ENCODE data around the gene ZFYVE21.
"Not testable (repeated sequence)": the region's sequence is repeated elsewhere in the genome, so short reads cannot be mapped to it uniquely, and the experiment has no call there.

Gene ZFYVE21

DNA sequence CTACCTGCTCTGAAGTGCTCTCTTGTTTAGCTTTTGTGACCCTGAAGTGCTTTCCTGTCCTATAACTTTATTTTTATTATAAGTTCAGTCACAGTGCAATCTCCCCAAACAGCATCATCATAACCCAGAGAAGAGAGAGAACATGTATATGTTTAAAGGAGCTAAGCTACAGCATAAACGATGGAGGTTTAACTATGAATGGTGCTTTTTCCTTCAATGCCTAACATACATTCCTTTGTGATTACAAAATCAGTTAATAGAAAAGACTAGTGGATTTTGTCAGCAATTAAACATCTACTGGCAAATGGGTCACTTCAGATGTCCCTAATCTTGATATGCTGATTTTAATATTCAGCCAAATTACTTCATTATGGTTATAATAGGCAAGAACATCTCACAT lies 46.4 kb downstream of the ZFYVE21 start:
- FAIRE-seq (no peak), DNase-seq (ENCODE audit: low spot score) (no peak)

DNA sequence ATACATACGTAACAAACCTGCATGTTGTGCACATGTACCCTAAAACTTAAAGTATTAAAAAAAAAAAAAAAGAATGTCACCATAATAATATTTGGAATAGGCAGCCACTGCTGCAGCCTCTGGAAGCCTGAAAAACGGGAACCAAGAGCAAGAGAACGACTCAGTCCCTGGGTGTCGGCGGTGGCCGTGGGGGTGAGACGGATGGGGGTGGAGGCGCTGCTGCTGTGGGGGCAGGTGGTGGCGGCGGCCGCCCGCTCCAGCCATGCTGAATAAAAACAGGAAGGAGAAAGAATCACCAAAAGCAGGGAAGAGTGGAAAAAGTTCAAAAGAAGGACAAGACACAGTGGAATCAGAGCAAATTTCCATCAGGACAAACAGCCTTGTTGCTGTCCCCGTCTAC lies 46.9 kb downstream of the ZFYVE21 start:
- FAIRE-seq, result no peak

DNA sequence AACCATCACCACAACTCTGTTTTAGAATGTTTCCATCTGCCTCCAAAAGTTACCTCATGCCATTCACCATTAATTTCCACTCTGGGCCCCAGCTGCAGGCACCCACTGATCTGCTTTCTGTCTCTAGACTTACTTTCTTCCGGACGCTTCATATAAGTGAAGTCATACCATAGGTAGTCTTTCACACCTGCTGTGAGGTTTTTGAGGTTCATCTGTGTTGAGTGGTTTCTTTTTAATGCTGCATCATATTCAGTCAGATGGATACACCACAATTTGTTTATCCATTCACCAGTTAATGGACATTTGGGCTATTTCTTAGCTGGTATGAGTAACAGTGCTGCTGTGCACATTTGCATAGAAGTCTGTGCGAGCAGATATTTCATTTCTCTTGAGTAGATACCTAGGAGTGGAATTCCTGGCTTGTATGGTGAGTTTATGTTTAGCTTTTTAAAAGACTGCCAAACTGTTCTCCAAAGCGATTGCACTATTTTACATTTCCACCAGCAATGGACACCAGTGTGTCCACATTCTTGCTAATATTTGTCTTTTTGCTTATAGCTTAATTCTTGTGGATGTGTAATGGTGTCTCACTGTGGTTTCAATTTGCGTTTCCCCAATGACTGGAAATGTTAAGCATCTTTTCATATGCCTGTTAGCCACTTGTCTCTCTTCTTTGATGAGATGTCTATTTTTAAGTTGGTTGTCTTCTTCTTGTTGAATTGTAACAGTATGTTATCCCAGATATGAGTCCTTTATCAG lies 48.3 kb downstream of the ZFYVE21 start:
- DNase-seq (ENCODE audit: low spot score) (no peak), FAIRE-seq (no peak)

More for the DNA sequence above, 46.9 kb downstream of the ZFYVE21 start:
- DNase-seq (ENCODE audit: low spot score), result no peak

DNA sequence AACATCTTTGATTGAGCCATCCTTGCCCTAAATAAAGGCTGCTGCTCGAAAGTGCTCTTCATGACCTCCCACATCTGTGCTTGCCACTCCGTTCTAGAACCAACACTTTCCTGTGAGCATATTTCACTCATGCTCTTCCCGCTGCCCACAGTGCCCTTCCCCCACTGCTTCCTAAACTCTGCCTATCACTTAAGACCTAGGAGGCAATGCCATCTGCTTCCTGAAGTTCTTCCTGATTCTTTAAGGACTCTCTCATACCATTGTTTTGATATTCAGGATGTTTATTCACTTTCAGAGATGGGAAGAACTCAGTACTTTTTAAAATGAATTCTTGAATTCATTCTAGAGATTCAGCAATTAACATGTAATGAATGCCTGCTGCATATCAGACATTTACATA lies 49.9 kb downstream of the ZFYVE21 start:
- DNase-seq (ENCODE audit: low spot score) (no peak), FAIRE-seq (no peak)

DNA sequence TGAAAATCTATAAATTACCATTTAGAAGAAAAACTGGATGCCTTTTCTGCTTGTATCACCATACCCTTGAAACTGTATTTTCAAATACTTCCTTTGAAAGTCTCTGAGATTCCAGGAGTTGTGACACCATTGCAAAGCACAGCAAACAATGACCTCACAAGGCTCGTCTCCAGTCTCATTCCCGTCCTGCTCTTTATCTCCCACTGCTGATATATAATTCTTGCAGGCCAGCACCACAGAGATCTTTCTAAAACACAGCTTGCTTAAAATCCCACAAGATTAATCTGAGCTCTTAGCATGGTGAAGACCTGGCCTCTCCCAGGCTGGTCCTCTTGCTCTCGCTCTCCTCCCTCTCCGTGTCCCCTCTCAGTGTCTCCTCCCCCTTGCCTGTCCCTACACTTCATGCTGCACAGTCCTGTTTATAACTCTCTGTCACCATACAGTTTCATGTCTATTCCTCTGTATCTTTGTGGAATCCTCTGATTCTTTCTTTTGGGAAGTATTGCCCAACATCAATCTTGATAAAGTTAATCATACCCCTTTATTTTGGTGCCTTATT lies 51.8 kb downstream of the ZFYVE21 start:
- DNase-seq (ENCODE audit: low spot score) (no peak), FAIRE-seq (no peak)

DNA sequence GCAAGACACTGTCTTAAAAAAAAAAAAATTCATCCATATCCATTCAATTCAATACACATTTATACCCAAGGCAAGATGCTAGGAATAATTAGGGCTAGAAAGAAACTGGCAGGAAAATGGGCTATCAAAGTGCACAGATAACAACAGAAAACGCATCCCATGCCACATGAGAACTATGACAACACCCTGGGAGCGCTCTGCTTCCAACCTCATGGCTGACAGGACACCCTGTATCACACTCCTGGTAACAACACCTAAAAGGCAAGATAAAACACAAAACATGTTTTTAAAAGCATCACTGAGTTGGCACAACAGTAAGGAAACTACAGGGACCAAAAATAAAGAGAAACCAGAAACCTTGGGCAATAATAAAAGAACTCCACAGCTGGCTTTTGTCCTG lies 54.9 kb downstream of the ZFYVE21 start:
- FAIRE-seq, result no peak
- no peak for DNase-seq (ENCODE audit: low spot score)

DNA sequence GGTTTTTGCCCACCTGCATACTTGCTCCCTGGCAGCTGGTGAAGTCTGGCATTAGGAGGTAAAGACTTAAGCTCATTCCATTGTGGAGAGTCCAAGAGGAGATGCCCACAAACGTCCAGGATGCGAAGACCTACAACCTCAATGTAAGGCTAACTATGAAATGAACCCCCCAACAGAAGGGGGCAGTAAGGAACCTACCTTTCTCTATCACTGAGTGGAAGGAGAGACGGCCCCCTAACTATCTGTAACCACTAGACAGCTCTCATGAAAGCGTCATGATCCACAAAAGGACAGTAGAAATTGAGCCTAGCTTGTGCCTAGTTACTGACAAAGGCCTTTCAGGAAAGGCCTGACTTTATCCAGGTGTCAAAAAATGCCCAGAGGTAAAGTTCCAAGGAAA lies 55.3 kb downstream of the ZFYVE21 start:
- no peak for DNase-seq (ENCODE audit: low spot score)
- FAIRE-seq, result no peak

DNA sequence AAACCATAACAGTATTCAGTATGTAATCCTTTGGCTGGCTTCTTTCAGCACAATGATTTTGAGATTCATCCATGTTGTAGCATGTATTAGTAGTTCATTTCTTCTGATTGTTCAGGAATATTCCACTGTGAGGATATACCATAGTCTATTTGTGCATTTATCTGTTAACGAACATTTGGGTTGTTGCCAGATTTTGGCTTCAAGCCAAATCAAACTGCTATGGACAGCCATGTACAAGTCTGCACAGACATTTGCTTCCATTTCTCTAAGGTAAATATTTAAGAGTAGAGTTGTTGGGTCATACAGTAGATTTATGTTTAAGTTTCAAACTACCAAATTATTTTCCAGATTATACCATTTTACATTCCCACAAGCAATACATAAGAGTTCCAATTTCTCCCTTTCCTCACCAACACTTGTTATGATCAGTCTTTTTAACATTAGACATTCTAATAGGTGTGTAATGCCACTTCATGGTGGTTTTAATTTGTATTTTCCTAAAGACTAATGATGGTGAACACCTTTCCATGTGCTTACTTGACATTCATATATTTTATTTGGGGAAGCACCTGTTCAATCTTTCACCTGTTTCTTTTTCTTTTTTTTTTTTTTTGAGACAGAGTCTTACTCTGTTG lies 56.6 kb downstream of the ZFYVE21 start:
- DNase-seq (ENCODE audit: low spot score) (no peak), FAIRE-seq (no peak)

DNA sequence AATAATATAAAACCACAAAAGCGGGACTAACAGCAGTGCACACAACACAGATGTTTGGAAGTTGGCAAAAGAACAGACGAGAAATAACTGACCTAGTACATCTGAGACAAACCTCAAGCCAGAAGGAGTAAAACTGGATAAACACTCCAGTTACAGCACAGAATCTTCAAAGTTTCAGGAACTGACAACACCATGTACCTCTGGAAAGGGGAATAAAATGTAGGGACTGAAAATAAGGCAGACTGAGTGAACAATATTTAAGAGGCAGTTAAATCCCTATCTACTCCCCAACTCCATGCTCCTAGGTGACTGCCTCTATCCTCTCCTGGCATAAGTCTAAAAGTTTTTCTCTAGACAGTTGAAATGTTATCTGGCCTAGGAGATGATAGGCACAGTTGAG lies 57.9 kb downstream of the ZFYVE21 start:
- FAIRE-seq, result no peak
- no peak for DNase-seq (ENCODE audit: low spot score)

DNA sequence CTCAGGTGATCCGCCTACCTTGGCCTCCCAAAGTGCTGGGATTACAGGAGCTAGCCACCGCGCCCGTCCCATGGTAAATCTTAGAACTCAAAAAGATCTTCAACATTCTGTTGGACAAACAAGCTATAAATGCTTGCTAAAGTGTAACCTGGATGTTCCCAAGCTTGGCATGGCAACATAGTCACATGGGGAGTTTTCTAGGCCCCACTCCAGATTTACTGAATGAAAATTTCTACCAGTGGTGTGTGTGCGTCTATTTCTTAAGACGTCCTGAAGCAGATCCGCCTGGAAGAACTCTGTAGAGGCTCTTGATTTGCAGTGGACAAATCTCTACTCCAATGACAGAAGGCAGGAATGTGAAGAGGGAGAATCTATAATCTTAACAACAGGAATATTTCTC lies 59.9 kb downstream of the ZFYVE21 start:
- DNase-seq (ENCODE audit: low spot score) (no peak), FAIRE-seq (no peak)

DNA sequence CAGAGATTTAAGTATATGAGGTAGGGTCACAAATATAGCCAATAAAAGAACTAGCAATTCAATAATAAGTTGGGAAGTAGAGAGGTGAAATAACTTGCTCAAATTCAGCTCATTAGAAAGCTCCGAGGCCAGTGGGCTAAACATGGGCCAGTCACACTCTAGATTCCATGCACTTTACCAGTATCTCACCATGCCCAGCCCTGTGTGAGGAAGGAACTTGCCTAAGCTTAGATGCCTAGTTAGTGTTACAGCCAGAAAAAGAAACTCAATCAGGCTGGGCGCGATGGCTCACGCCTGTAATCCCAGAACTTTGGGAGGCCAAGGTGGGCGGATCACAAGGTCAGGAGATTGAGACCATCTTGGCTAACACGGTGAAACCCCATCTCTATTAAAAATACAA lies 60.7 kb downstream of the ZFYVE21 start:
- not testable (repeated sequence) for FAIRE-seq; DNase-seq (ENCODE audit: low spot score)

DNA sequence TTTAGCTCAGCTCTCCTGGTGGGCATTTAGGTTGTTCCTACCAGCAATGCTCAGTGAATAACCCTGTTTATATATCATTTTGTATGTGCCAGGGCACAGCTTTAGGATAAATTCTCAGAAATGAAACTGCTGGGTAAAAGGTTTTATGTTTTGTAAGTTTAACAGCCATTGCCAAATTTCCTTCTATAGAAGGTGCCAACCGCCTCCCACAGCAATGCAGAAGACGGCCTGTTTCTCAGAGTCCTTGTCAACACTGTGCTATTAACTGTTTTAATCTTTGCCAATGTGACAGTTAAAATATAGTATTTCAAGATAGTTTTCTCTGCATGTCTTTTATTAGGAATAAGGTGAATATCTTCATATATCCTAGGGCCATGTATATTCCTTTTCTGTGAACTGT lies 66.8 kb downstream of the ZFYVE21 start:
- DNase-seq (ENCODE audit: low spot score) (no peak), FAIRE-seq (no peak)
